Astrocyte of the spinal cord (primary cell): ENCODE data around the gene CCDC124.

ENCODE experiments used
- DNase-seq: peaks from one replicate; pipeline ENCODE4 v3.0.0; 2011; ENCODE audit warnings: low read depth, low spot score
- H3K4me3 ChIP-seq: 2 replicates; pipeline ENCODE4 v1.5.1; 2011; ENCODE audit warnings: low read depth, mild to moderate bottlenecking, low read length, moderate library complexity
- in situ Hi-C: cut with HindIII; loops from 2 replicates; pipeline ENCODE4 v1.10.0; 2017; ENCODE audit warnings: low sequenced_read_pairs
- TF ChIP-seq, protein P1 (sequence below): IDR thresholded peaks from 2 replicates; pipeline ENCODE4 v1.5.1; 2012; ENCODE audit warnings: low read depth, mild to moderate bottlenecking, low read length, inconsistent platforms

CCDC124 gene

DNA sequence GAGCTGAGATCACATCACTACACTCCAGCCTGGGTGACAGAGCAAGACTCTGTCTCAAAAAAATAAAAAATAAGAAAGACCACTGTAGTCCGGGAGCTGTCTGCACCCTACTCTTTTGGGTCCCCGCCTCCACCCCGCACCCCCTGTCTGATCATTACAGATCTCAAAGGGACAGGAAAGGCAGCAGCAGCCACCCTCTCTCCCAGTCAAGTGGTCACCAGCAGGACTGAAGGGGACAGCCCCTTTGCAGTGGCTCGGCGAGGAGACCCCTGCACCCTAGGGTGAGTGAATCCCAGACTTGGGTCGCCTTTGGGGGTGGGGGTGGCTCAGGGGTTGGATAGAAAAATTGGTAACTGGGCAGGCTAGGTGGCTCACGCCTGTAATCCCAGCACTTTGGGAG is 21.6 kb downstream of the CCDC124 start:
- DNase-seq = no peak
- no peak overlapping the region for H3K4me3 ChIP-seq
- TF ChIP-seq, protein P1, sequence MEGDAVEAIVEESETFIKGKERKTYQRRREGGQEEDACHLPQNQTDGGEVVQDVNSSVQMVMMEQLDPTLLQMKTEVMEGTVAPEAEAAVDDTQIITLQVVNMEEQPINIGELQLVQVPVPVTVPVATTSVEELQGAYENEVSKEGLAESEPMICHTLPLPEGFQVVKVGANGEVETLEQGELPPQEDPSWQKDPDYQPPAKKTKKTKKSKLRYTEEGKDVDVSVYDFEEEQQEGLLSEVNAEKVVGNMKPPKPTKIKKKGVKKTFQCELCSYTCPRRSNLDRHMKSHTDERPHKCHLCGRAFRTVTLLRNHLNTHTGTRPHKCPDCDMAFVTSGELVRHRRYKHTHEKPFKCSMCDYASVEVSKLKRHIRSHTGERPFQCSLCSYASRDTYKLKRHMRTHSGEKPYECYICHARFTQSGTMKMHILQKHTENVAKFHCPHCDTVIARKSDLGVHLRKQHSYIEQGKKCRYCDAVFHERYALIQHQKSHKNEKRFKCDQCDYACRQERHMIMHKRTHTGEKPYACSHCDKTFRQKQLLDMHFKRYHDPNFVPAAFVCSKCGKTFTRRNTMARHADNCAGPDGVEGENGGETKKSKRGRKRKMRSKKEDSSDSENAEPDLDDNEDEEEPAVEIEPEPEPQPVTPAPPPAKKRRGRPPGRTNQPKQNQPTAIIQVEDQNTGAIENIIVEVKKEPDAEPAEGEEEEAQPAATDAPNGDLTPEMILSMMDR = no peak
- in situ Hi-C loops = no loop called here

DNA sequence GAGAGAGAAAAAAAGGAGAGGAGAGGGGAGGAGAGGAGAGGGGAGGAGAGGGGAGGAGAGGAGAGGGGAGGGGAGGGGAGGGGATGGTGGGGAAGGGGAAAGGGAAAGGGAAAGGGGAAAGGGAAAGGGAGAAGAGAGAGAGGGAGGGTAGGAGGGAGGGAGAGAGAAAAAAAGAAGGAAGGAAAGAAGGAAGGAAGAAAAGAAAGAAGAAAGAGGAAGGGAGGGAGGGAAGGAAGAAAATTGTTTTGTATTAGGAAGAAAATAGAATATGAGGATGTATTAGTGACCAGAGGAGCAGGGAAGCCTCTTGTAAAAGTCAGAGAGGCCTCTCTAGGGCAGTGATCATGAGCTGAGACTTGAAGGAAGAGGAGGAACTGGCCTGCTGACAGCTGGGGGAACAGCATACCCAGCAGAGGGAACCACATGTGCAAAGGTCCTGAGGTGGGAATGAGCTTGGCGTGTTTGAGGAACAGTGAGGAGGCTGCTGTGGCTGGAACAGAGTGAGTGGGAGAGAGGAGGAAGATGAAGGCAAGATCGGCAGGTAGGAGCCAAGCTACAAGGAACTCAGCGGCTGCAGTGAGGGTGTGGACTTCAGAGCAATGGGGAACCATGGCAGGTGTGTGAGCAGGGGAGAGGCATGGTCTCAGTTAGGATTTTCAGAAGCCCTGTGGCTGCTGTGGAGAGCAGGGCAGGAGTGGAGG is 24.5 kb downstream of the CCDC124 start:
- in situ Hi-C loops = no loop called here
- H3K4me3 ChIP-seq = no peak overlapping the region
- TF ChIP-seq, protein P1 = no peak
- no peak for DNase-seq

DNA sequence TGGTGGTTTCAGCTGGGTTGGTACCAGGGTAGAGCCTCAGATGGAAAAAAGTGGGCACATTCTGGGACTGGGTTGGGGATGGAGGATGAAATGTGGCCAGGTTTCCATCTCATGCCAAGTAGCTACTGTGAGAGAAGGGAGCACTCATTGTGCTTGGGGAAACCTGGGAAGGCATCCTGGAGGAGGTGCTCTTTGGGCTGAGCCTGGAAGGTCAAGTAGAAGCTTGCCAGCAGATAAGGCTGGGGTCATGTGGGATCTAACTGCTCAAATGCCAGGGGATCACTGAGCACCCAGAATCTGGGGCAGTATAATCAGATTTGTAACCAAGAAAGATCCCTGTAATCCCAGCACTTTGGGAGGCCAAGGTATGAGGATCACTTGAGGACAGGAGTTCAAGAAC is 25.1 kb downstream of the CCDC124 start:
- no peak overlapping the region for H3K4me3 ChIP-seq
- no peak for DNase-seq
- in situ Hi-C loops = no loop called here
- TF ChIP-seq, protein P1 = no peak

DNA sequence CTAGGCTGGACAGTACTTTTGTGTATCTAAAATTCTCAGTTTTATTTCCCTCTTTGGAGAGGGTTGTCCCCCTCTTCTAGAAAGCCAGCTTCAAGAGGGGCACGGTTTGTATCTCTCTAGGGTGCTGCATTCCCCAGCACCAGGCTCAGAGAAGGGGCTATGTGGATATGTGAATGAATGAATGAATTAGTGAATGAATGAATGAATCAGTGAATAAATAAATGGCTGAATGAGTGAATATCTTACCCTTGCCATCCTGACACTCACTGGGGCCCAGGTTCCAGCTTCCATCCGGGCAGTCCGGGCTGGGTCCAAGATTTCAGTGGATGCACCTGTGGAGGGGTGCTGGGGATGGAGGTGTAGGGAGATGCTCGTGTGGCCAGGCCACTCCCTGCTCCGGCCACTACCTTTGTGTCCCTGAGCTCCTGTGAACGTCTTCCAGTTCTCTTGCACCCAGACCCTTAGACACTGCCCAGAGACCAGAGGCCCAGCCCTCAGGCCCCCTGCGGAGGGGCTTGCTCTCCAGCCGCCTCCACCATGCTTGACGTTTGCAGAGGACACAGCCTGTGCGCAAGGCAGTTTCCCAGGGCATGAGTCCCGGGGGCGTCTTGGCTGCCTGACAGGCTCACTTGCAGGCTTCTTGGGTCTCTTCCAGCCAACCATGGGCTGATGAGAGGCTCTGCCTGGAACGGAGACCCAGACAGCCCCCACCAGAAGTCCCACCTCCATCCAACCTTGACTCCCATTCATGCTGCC is 31.3 kb downstream of the CCDC124 start:
- in situ Hi-C loops = no loop called here

DNA sequence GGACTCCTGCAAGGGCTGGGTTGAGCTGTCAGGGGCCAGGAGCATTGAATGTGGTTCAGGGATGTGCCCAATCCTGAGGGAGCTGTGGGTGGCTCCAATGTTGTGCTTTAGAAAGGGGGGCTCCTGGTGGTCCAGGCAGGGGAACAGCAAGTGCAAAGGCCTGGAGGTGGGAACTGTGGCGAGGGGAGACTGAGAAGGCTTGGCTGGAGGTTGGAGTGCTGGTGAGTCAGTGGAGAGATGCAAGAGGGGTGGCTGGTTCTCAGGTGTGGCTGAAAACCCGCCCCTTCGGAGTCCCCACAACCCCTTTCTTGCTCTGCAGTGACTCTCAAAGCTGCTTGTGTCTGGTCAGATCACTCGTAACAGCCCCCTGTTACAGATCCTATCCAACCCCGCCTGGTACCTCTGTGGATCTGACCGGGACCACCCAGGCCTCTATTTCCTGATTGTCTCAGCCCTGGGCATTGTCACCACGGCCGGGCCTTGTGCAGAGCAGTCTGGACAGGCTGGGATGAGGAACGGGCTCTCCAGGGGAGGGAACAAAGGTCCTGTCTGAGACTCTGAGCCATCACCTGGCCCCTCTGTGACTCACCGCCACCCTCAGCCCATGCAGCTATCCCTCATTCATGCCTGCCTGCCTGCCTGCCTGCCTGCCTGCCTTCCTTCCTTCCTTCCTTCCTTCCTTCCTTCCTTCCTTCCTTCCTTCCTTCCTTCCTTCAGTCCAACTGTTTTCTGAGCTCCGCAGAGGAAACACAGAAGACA is 32.7 kb downstream of the CCDC124 start:
- in situ Hi-C loops = no loop called here
- DNase-seq = no peak
- TF ChIP-seq, protein P1 = no peak
- H3K4me3 ChIP-seq = no peak overlapping the region

More for the DNA sequence above, 31.3 kb downstream of the CCDC124 start:
- no peak for DNase-seq
- TF ChIP-seq, protein P1 = no peak
- no peak overlapping the region for H3K4me3 ChIP-seq

DNA sequence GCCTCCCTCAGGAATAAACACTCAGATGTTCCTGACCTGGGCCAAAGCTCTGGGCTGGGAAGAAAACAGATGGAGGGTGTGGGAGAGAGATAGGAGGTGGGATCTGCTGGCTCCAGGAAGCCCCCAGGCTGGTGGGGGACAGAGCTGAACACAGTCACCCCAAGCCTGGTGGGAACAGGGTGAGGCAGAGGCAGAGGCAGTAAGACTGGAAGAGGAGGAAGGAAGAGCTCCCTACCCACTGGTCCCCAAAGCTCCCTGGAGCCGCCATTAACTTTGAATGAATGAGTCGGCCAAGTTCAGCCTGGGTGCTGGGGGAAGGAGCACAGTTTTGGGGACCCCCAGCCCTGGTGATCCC is 33.3 kb downstream of the CCDC124 start:
- no peak overlapping the region for H3K4me3 ChIP-seq
- TF ChIP-seq, protein P1 = no peak
- in situ Hi-C loops = no loop called here
- DNase-seq = no peak
